GM21576 (cell line): ENCODE measurements around the gene PLD3.

ENCODE experiments used
- ATAC-seq: cut with Tn5 transposase; IDR thresholded peaks from one replicate; pipeline ENCODE4 v1.9.1; 2021; ENCODE audit warnings: mild to moderate bottlenecking, moderate library complexity; ENCODE audit not compliant: unreplicated experiment

The PLD3 gene

DNA sequence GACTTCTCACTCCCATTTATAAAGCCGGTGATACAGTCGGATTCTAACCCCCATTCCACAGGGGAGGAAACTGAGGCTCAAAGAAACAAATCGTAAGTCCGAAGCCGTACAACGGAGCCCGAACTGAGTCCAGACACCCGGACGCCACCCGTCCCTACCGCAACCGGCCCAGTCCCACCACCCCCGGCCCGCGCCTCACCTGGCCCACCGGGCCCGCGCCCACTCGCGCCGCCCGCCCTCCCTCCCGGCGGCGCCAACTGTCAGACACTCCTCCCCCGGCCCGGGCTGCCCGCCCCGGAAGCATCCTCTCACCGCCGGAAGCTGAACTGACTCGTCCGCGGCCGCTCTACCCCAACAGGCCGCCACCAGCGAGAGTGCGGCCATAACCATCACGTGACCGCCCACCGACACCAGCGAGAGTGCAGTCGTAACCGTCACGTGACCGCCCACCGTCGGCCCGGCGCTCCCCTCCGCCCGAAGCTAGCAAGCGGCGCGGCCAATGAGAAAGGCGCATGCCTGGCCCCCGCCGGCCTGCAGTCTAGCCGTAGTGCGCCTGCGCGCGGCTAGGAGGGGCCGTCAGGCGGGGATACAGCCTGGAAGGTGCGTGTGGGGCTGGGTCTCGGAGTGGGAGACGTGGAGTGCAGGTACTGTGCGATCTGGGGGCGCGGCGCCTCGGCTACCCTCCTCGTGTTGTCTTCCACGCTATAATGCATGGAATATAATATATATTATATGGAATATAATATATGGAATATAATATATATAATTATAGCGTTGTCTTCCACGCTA, at the start of gene PLD3, which contains the start of gene C19orf47:
Gene PLD3, plus strand, starts transcription at position 571 of the 789 bp plus-strand sequence. CDS start 17,789 bp downstream, outside the sequence.
Gene C19orf47, minus strand, starts transcription at position 273 of the 789 bp plus-strand sequence. CDS start 6,540 bp downstream, outside the sequence.
- ATAC-seq: peak; percentile 82

DNA sequence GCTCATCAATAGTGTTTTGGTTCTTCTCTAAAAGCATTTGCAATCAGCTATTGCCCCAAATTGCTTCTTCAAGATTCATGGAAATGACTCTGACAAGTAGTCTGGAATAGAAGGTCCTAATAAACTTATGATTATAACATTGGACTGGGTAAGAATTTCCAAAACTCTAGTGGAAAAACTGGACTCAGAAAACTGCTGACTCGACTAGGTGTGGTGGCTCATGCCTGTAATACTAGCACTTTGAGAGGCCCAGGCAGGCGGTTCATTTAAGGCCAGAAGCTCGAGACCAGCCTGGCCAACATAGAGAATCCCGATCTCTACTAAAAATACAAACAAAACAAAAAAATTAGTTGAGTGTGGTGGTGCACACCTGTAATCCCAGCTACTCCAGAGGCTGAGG, 47.8 kb upstream of the PLD3 start:
- ATAC-seq: no peak

DNA sequence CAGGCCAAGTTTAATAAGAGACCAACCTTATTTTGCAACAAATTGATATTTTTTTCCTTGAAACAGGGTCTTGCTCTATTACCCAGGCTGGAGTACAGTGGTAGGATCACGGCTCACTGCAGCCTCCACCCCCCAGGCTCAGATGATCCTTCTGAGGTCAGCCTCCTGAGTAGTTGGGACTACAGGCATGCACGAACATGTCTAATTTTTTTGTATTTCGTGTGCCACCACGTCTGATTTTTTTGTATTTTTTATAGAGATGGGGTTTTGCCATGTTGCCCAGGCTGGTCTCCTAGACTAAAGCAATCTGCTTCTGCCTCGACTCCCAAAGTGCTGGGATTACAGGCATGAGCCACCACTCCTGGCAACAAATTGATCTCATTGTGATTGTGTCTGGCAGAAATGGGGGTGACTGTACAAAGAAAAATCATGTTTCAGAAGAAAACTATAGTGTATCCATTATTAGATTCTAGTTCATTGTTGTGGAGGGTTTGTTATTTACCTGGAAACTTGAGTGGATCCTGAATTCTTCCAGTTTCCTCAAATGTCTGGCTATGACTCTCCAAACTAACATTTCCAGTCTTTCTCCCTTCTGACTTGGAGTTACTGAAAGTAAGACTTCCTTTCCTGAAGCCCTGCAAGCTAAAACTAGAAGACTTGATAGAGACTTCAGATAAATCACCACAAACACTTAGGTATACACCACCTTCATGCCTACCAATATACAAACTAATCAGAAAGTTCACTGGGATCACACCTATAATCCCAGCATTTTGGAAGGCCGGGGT, 46.1 kb upstream of the PLD3 start:
- ATAC-seq: no peak

DNA sequence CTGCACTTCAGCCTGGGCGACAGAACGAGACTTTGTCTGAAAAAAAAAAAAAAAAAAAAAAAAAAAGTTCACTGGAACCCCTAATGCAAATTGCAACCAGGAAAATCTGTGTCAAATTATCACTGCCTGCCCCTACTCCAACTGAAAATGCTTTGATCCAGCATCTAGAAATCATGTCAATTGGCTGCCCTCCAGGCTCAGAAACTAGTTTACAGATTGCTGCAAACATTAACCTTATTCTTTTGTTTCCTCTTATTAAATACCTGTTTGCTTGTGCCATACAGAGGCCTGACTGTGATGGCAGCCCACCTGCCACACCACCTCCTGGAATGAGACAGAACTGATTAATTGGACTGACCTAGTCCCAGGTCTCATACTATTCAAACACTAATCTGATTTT, 44.7 kb upstream of the PLD3 start:
- no peak for ATAC-seq

DNA sequence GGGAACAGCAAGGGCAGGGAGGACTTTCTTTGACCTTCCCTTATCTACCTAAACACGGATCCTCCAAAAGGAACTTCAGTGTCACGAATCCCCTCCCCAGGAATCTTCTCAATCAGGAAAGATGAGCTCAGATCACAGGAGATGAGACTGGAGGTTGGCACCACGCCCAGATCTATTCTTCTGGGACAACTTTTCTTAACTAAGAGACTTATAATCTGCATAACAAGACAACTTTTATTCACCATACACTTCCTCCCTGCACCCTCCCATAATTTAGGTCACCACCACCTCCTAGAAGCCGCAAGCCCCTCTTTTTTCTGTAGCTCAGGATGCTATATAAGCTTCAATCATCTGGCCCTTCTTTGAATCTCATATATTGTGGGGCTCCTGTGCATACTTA, 44.2 kb upstream of the PLD3 start:
- ATAC-seq: no peak

DNA sequence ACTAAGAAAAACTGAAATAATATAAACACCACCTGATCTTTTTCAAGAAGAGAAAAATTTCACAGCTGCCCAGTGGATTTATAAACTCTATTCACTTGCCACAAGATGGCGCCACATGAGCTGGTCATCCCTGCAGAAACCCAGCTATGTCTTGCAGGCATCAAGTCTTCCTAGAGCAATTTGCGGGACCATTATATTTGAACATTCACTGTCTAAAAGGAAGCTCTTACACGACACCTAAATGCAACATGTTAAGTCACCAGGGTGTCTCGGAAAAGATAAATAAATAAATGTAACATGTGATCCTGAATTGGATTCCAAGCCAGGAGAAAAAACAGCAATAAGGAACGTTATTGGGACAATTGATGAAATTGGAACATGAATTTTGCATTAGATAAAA, 43.1 kb upstream of the PLD3 start:
- no peak for ATAC-seq

GRCh38 chr19:40309666-40310065, 38.8 kb upstream of the PLD3 start:
- ATAC-seq: no peak

- no peak for ATAC-seq
Observed at GRCh38 chr19:40312533-40312932, 36.0 kb upstream of the PLD3 start.

DNA sequence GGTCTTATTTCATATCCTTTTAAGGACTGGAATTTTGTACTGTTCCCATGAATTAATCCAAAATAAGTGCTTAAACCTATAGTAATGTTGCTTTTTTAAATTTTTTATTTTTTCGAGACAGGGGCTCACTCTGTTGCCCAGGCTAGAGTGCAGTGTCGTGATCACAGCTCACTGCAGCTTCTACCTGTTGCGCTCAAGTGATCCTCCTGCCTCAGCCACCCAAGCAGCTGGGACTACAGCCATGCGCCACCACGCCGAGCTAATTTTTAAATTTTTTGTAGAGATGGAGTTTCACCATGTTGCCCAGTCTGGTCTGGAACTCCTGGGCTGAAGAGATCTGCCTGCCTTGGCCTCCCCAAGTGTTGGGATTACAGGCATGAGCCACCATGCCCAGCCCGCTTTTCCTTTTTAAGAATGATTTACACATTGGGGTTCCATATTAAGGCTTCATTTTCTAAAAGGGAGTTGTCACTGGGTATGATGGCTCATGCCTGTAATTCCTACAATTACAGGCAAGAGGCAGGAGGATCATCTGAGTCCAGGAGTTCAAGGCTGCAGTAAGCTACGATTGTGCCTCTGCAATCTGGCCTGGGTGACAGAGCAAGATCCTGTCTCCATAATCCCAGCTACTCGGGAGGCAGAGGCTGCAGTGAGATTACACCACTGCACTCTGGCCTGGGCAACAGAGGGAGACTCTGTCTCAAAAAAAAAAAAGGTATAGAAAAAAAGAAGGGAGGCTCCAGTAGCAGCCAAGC, 35.1 kb upstream of the PLD3 start:
- ATAC-seq: no peak

DNA sequence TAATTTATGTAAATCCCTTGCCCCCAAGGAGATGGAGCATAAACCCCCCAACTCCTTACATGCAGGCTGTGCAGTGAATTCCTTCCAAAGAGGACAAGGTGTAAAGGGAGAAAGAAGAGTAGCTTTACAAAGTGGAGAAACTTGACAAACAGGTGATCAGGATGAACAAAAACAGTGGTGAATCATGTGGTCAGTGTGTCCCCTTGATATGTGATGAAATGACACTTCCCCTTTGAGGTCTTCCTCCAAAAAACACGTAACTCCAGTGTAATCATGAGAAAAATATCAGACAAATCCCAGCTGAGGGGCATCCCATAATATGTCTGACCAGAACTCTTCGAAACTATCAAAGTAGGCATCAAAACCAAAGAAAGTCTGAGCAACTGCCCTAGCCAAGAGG, 33.8 kb upstream of the PLD3 start:
- ATAC-seq: no peak

DNA sequence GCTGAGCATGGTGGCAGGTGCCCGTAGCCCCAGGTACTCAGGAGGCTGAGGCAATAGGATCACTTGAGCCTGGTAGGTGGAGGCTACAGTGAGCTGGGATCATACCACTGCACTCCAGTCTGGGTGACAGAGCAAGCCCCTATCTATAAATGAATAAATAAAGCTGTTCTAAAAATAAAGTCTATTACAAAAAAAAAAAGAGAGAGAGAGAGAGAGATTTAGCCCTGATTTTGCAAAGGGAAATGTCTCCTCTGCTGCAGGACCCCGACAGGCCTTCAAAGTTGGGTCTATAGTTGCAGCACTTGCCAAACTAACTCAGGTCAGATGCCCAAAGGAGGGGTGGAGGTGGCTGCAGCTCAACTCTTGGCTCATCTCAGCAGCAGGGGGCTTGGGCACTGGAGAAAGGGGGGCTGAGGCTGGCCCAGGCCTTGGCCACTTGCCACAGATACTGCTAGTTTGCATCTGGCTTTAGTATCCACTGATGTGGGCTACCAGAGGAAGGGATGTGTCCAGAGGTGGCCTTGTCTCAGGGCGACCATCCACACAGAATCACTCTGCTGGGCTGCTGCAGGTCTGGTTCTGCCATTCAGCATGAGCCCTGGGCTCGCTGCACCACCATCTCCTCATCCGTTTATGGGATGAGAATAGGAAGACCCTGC, 32.6 kb upstream of the PLD3 start:
- ATAC-seq: no peak

DNA sequence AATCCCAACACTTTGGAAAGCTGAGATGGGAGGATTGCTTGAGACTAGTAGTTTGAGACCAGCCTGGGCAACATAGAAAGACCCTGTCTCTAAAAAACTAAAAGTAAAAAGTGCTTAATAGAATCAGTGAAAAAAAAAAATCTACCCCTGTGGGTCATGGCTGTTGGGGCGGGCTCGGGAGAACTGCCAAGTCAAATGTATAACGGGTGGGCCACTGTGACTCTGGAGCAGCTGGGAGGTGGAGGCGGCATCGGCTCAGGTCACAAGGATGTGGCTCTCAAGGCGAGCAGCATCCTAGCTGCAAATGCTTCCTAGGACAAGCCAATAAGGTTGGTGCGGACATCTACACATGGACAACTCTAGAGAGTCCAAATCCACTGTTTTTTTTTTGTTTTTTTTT, 31.2 kb upstream of the PLD3 start:
- no peak for ATAC-seq

GRCh38 chr19:40320558-40320935, 27.9 kb upstream of the PLD3 start:
- ATAC-seq: no peak

DNA sequence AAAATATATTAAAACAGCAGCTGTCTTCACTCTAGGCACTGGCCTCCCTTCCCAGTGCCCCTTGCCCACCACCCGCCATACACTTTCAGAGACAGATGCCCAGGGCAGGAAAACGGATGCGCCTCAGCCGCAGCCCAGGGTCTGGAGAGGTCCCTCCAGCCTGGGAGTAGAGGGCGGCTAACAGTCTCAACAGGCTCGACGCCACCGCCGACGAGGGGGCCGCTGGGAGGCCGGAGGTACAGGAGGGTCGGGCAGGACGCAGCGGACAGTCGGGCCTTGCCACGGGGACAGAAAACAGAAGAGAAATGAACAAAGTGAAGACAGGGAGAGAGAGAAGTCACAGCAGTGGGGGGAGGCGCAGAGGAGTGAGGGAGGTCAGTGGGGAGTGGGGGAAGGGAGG, 27.4 kb upstream of the PLD3 start:
- no peak for ATAC-seq

DNA sequence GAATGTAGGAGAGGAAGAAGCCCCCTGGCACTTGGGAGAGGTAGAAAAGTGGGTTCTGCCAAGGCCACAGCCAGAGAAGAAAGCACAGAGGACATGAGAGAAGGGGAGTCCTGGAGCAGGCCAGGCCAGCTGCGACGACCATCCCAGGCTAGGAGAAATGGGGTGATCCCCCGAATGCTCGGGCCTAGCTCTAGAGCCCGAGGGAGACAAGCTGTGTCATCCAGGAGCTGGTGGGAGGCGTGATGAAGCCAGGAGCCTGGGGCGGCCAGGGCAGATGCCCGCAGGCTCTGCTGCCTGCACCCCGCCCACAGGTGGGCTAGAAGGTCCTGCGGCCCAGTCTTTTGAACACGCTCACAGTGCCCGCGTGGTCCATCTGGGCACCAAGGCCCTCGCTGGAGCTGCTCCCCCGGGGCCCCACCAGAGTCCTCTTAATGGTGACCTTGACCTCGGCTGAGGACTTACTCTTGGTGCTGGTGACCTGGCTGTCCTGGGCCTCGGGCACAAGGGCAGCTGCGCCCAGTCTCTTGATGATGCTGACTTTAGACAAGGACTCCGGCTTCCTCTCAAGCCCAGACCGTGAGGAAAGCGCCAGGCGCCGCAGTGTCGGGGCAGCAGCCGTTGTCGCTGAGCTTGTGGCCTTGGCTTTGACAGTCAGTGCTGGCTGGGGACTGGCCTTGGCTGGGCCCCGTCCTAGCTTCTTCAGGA, 26.8 kb upstream of the PLD3 start:
- no peak for ATAC-seq

DNA sequence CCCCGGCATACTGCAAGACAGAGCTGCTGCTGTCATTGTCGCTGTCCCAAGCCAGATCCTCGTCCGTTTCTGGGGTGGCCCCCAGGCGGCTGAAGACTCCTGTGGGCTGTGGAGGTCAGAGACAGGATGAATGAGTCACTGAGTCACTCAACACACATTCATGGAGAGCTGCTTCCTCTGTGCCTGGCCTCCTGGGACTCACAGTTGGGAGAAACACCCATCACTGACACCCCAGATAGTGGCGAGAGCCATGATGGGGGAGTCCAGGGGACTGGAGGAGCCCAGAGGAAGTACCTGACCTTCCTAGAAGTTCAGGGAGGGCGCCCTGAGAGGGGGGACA, 26.3 kb upstream of the PLD3 start:
- no peak for ATAC-seq

- ATAC-seq: no peak
Observed at GRCh38 chr19:40322951-40323615, 25.4 kb upstream of the PLD3 start.

DNA sequence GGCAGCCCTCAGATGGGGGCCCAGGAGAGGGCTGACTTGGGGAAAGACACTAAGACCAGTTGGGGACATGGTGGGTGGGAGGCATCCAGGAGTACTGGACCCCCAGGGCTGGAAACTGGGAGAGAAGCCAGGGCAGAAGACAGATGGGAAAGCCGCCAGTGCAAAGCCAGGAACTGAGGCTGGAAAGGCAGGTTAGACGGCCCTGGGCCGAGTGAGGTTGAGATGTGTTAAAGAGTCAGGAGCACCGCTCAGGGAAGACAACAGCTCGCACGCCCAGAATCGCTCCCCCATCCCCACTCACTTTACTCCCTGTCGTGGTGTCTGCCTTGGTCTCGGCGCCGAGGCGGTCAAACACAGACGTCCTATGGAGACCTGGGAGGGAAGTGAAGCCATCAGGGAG, 24.8 kb upstream of the PLD3 start:
- ATAC-seq: no peak

DNA sequence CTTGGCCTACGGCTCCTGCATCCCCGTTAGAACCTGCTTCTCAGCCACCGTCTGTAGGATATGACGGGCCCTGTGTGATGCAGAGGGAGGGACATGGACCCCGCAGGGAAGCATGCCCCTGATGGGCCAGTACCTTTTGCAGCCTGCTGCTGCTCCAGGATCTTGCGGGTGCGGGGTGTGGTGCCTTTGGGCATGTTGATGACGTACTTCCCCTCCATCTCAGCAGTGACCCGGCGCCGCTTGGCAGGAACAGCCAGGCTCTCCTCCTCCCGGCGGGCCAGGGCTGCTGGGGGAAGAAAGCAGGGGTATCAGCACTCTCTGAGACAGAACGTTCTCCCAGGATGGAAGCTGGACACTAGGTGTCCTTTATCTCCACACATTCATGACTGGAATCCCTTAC, 22.3 kb upstream of the PLD3 start:
- no peak for ATAC-seq

- no peak for ATAC-seq
Observed at GRCh38 chr19:40331052-40331451, 17.4 kb upstream of the PLD3 start.
